ENCODE measurements around the gene ITM2B.

Gene ITM2B

GRCh38 chr13:48311223-48311622 is 78.2 kb downstream of the ITM2B start:
- Histone ChIP-seq H3K4me3 (ENCODE audit: low read depth, low read length) (no peak overlapping the region), H3K9me3 (ENCODE audit: control insufficient read depth, insufficient read depth, low read depth, low read length) (no peaks in the 10 kb centered on the region), H3K4me1 (ENCODE audit: control insufficient read depth, insufficient read depth, low read length) (peaks cover 3% of the 10 kb centered on the region), H3K36me3 (ENCODE audit: control insufficient read depth in 2 of 2, insufficient read depth in 1 of 2, low read length in 2 of 2) (no peaks in the 10 kb centered on the region; a peak in 1 of 3 replicates), H3K27ac (ENCODE audit: extremely low read depth, low read depth, low read length) (no peak overlapping the region)
- CTCF ChIA-PET, result no interaction called here
- POLR2A ChIA-PET, result no interaction called here
- TF ChIP-seq ZBTB20 (tag by site-specific recombination; IDR thresholded peaks at IDR 0.05) (no peak), YY1 (tag by site-specific recombination; IDR thresholded peaks at IDR 0.05) (no peak), ZNF518A (tag by site-specific recombination; conservative IDR thresholded peaks at IDR 0.05; ENCODE audit: low read depth) (no peak), ZSCAN23 (tag by site-specific recombination; IDR thresholded peaks at IDR 0.05) (no peak)

GRCh38 chr13:48315969-48316650 is 83.1 kb downstream of the ITM2B start:
- no peak overlapping the region for H3K4me3 ChIP-seq (ENCODE audit: low read depth, low read length)
- TF ChIP-seq ZNF580 (tag by site-specific recombination; IDR thresholded peaks at IDR 0.05), result no peak
- no peak for TF ChIP-seq ZSCAN30 (tag by site-specific recombination; IDR thresholded peaks at IDR 0.05)
- TF ChIP-seq ZNF433 (tag by site-specific recombination; IDR thresholded peaks at IDR 0.05; ENCODE audit: low read depth), result no peak
- no peak for TF ChIP-seq ZNF596 (tag by site-specific recombination; IDR thresholded peaks at IDR 0.05)
- no peak for TF ChIP-seq ZNF677 (tag by site-specific recombination; IDR thresholded peaks at IDR 0.05)
- TF ChIP-seq ZNF341 (tag by site-specific recombination; IDR thresholded peaks at IDR 0.05; ENCODE audit: low read depth), result no peak
- no peak for TF ChIP-seq ZNF555 (tag by site-specific recombination; conservative IDR thresholded peaks at IDR 0.05)
- no peak for TF ChIP-seq ZNF311 (tag by site-specific recombination; IDR thresholded peaks at IDR 0.05; ENCODE audit: borderline replicate concordance)
- no peaks in the 10 kb centered on the region for H3K9me3 ChIP-seq (ENCODE audit: control insufficient read depth, insufficient read depth, low read depth, low read length)
- CTCF ChIA-PET, result no interaction called here
- H3K27ac ChIP-seq (ENCODE audit: extremely low read depth, low read depth, low read length), result no peak overlapping the region
- POLR2A ChIA-PET, result no interaction called here
- no peaks in the 10 kb centered on the region for H3K4me1 ChIP-seq (ENCODE audit: control insufficient read depth, insufficient read depth, low read length)
- peaks cover 0 to 16% of the 10 kb centered on the region in 2 experiments; a peak in 1 of 3 replicates for H3K36me3 ChIP-seq (ENCODE audit: control insufficient read depth in 2 of 2, insufficient read depth in 1 of 2, low read length in 2 of 2)

- Histone ChIP-seq H3K4me1 (ENCODE audit: control insufficient read depth, insufficient read depth, low read length) (no peaks in the 10 kb centered on the region), H3K4me3 (ENCODE audit: low read depth, low read length) (no peak overlapping the region), H3K27ac (ENCODE audit: extremely low read depth, low read depth, low read length) (no peak overlapping the region), H3K36me3 (ENCODE audit: control insufficient read depth in 2 of 2, insufficient read depth in 1 of 2, low read length in 2 of 2) (peaks cover 0 to 16% of the 10 kb centered on the region in 2 experiments; a peak in 1 of 3 replicates), H3K9me3 (ENCODE audit: control insufficient read depth, insufficient read depth, low read depth, low read length) (no peaks in the 10 kb centered on the region)
- ChIA-PET CTCF (no interaction called here), POLR2A (no interaction called here)
- TF ChIP-seq ZNF514 (tag by site-specific recombination; IDR thresholded peaks at IDR 0.05), result no peak
- TF ChIP-seq TRIM28 (IDR thresholded peaks at IDR 0.05; ENCODE audit: borderline replicate concordance, low read length), result no peak
- no peak for TF ChIP-seq ZSCAN18 (tag by site-specific recombination; IDR thresholded peaks at IDR 0.05)
- TF ChIP-seq ZNF626 (tag by site-specific recombination; IDR thresholded peaks at IDR 0.05), result no peak
- no peak for TF ChIP-seq ZNF223 (tag by site-specific recombination; IDR thresholded peaks at IDR 0.05)
- TF ChIP-seq ZNF571 (tag by site-specific recombination; IDR thresholded peaks at IDR 0.05), result no peak
- TF ChIP-seq ZNF529 (tag by site-specific recombination; IDR thresholded peaks at IDR 0.05; ENCODE audit: insufficient replicate concordance), result no peak
- no peak for TF ChIP-seq ZNF174 (tag by site-specific recombination; IDR thresholded peaks at IDR 0.05)
- TF ChIP-seq ZNF792 (tag by site-specific recombination; IDR thresholded peaks at IDR 0.05), result no peak
- TF ChIP-seq BCL11A (tag by site-specific recombination; IDR thresholded peaks at IDR 0.05; ENCODE audit: low read depth), result no peak
- TF ChIP-seq ZNF221 (tag by site-specific recombination; IDR thresholded peaks at IDR 0.05; ENCODE audit: borderline replicate concordance), result no peak
- TF ChIP-seq ZNF112 (tag by site-specific recombination; IDR thresholded peaks at IDR 0.05), result no peak
- TF ChIP-seq ZNF350 (tag by site-specific recombination; IDR thresholded peaks at IDR 0.05), result no peak
Observed at GRCh38 chr13:48316826-48317510, 84.0 kb downstream of the ITM2B start.

All from HEK293 (cell line).